GM12891 (cell line): ENCODE measurements around the gene SOX10.

Experiments used
- POLR2A ChIP-seq: IDR thresholded peaks from 2 replicates; pipeline ENCODE4 v1.6.1; 2011; ENCODE audit warnings: low read depth, low read length, control low read depth
- POLR2AphosphoS5 ChIP-seq: IDR thresholded peaks from 2 replicates; pipeline ENCODE4 v1.6.1; 2011; ENCODE audit warnings: low read depth, low read length, control low read depth
- SPI1 ChIP-seq: IDR thresholded peaks from 2 replicates; pipeline ENCODE4 v1.6.1; 2011; ENCODE audit warnings: low read depth, low read length, control low read depth

- TF ChIP-seq SPI1 (no peak), POLR2A (no peak), POLR2AphosphoS5 (no peak)
Measured at GRCh38 chr22:37985050-37985585, 763 bp upstream of the SOX10 start.
